IMR-90 (cell line): ENCODE data around the gene WWP2. TPM values are rescaled to one million over a fixed set of nuclear protein-coding genes. Genes with fewer than 3 reads are reported as not detected.
A peak's percentile ranks its signal among the peaks of the same experiment; 100 is the strongest.

Source experiments
- ATAC-seq: fragments of 200-7000 bp; cut with Tn5 transposase; 2 replicates; pipeline ENCODE4 v1.9.1; 2020; ENCODE audit warnings: low read depth, mild to moderate bottlenecking, moderate library complexity
- BruUV-seq: library from RNA; stranded (reverse); fragments of 400-500 nt; replicated peaks from 2 replicates; lab custom pipeline; 2021; lab: Mats Ljungman, UMichigan
- CTCF ChIA-PET: fragments of 300-600 bp; formaldehyde crosslinking; extraction: SDS; loops from one replicate; lab custom pipeline; 2021; ENCODE audit warnings: antibody characterized with exemption; lab: Yijun Ruan, JAX
- POLR2A ChIA-PET: fragments of 300-600 bp; sonication (Branson Sonifier 250); formaldehyde crosslinking; loops from one replicate; lab custom pipeline; 2022; ENCODE audit warnings: antibody characterized with exemption; ENCODE audit not compliant: unreplicated experiment; lab: Charles Lee
- DNase-seq: peaks from one replicate; pipeline ENCODE4 v3.0.0; 2013
- H2AFZ ChIP-seq: replicated peaks from 2 replicates; pipeline ENCODE3; 2013; ENCODE audit warnings: low read length, mild to moderate bottlenecking; ENCODE audit not compliant: poor library complexity
- H2AK5ac ChIP-seq: 2 replicates; pipeline ENCODE4 v1.6.1; 2013; ENCODE audit warnings: low read depth, low read length, inconsistent platforms
- H2AK9ac ChIP-seq: replicated peaks from 2 replicates; pipeline ENCODE3; 2013; ENCODE audit warnings: mild to moderate bottlenecking, low read depth, low read length, moderate library complexity; ENCODE audit not compliant: poor library complexity
- H2BK120ac ChIP-seq: 2 replicates; pipeline ENCODE4 v1.6.1; 2013; ENCODE audit warnings: low read depth, low read length, inconsistent platforms
- H2BK15ac ChIP-seq: 3 replicates; pipeline ENCODE4 v1.6.1; 2013; ENCODE audit warnings: low read depth, low read length, inconsistent platforms
- H2BK20ac ChIP-seq: 2 replicates; pipeline ENCODE4 v1.6.1; 2013; ENCODE audit warnings: low read depth, mild to moderate bottlenecking, inconsistent platforms, low read length, moderate library complexity
- H2BK5ac ChIP-seq: 2 replicates; pipeline ENCODE4 v1.6.1; 2013; ENCODE audit warnings: mild to moderate bottlenecking, low read depth, low read length, inconsistent platforms; ENCODE audit not compliant: poor library complexity, severe bottlenecking
- H3K14ac ChIP-seq: replicated peaks from 2 replicates; pipeline ENCODE4 v1.6.1; 2013; ENCODE audit warnings: low read depth, low read length, inconsistent platforms
- H3K18ac ChIP-seq: 2 replicates; pipeline ENCODE4 v1.6.1; 2013; ENCODE audit warnings: low read depth, low read length, control low read depth
- H3K23ac ChIP-seq: 2 replicates; pipeline ENCODE4 v1.6.1; 2013; ENCODE audit warnings: low read depth, low read length, inconsistent platforms
- H3K27ac ChIP-seq: 2 replicates; pipeline ENCODE4 v1.5.1; 2013; ENCODE audit warnings: mild to moderate bottlenecking, control low read depth, low read length; ENCODE audit not compliant: insufficient read depth
- H3K27me3 ChIP-seq: 2 replicates; pipeline ENCODE4 v1.6.1; 2013; ENCODE audit warnings: low read length; ENCODE audit not compliant: control insufficient read depth, insufficient read depth
- H3K36me3 ChIP-seq: 2 replicates; pipeline ENCODE4 v1.6.1; 2013; ENCODE audit warnings: low read length, mixed read lengths; ENCODE audit not compliant: control insufficient read depth, insufficient read depth
- H3K4ac ChIP-seq: 2 replicates; pipeline ENCODE4 v1.6.1; 2013; ENCODE audit warnings: low read depth, low read length, inconsistent platforms
- H3K4me1 ChIP-seq: 2 replicates; pipeline ENCODE4 v1.6.1; 2013; ENCODE audit warnings: low read length, mixed read lengths; ENCODE audit not compliant: control insufficient read depth, insufficient read depth
- H3K4me2 ChIP-seq: 2 replicates; pipeline ENCODE4 v1.6.1; 2013; ENCODE audit warnings: low read depth, mild to moderate bottlenecking, control low read depth, low read length, moderate library complexity
- H3K4me3 ChIP-seq: 2 replicates; pipeline ENCODE4 v1.5.1; 2013; ENCODE audit warnings: low read depth, mild to moderate bottlenecking, control low read depth, low read length, moderate library complexity; ENCODE audit not compliant: insufficient read depth
- H3K56ac ChIP-seq: 2 replicates; pipeline ENCODE4 v1.6.1; 2013; ENCODE audit warnings: low read length, inconsistent platforms; ENCODE audit not compliant: insufficient read depth; ENCODE audit errors: extremely low read depth
- H3K79me1 ChIP-seq, 2 experiments: 2 replicates each; pipeline ENCODE4 v1.6.1; 2013; ENCODE audit warnings: low read length in 2 of 2, inconsistent platforms in 1 of 2, low read depth in 1 of 2
- H3K9ac ChIP-seq: 2 replicates; pipeline ENCODE4 v1.6.1; 2013; ENCODE audit warnings: low read depth, low read length, control low read depth
- H3K9me1 ChIP-seq: 2 replicates; pipeline ENCODE4 v1.6.1; 2013; ENCODE audit warnings: low read length, inconsistent platforms; ENCODE audit not compliant: insufficient read depth
- H3K9me3 ChIP-seq: 2 replicates; pipeline ENCODE4 v1.6.1; 2013; ENCODE audit warnings: low read length; ENCODE audit not compliant: control insufficient read depth, insufficient read depth
- H4K20me1 ChIP-seq: 2 replicates; pipeline ENCODE4 v1.6.1; 2013; ENCODE audit warnings: low read length, inconsistent platforms; ENCODE audit not compliant: insufficient read depth
- H4K5ac ChIP-seq: 2 replicates; pipeline ENCODE4 v1.6.1; 2013; ENCODE audit warnings: mild to moderate bottlenecking, low read depth, low read length, control low read depth
- H4K8ac ChIP-seq, 2 experiments: 2 replicates each; pipeline ENCODE4 v1.6.1; 2013; ENCODE audit warnings: low read depth in 2 of 2, low read length in 2 of 2, control low read depth in 1 of 2, inconsistent platforms in 1 of 2
- H4K91ac ChIP-seq: 2 replicates; pipeline ENCODE4 v1.6.1; 2013; ENCODE audit warnings: low read depth, low read length, inconsistent platforms; ENCODE audit not compliant: insufficient read depth
- BHLHE40 ChIP-seq: fragments of 150-350 bp; IDR thresholded peaks from 2 replicates; pipeline ENCODE4 v1.6.1; 2016; ENCODE audit warnings: mild to moderate bottlenecking, low read depth, low read length
- WGBS, 2 experiments: methylation state at CpG; one replicate each; pipeline versions ENCODE4 v1.1.5 to v1.1.7; 2013; ENCODE audit warnings: missing lambda C conversion rate in 2 of 2; ENCODE audit not compliant: insufficient read length in 1 of 2; ENCODE audit errors: extremely low coverage in 2 of 2; 5-methylcytosine and 5-hydroxymethylcytosine counted together
- dilution Hi-C: fragments of 300-500 bp; cut with HindIII; formaldehyde crosslinking; loops from one replicate; pipeline ENCODE4 v1.14.3; 2018; ENCODE audit warnings: low sequenced_read_pairs; ENCODE audit not compliant: unreplicated experiment
- in situ Hi-C: fragments of 300-500 bp; cut with MboI; formaldehyde crosslinking; loops from 3 replicates; pipeline ENCODE4 v1.14.3; 2019; ENCODE audit warnings: low sequenced_read_pairs, inconsistent platforms, mixed read lengths
- intact Hi-C: fragments of 100-400 bp; cut with micrococcal nuclease; formaldehyde crosslinking; loops from 2 replicates; pipeline ENCODE4 v1.10.0; 2022
- polyA plus RNA-seq, 3 experiments: library from polyadenylated mRNA; depleted of rRNA; stranded (reverse); fragments of >200 nt; gene quantifications; 2 replicates each; pipeline ENCODE4 v1.2.3, GENCODE V29; 2012; ENCODE audit warnings: low replicate concordance in 1 of 3
- total RNA-seq: library from RNA; depleted of rRNA; stranded (reverse); fragments of >200 nt; gene quantifications from 2 replicates; pipeline ENCODE4 v1.2.3, GENCODE V29; 2012

The WWP2 gene
- total and polyA plus RNA-seq, 2 of the 4 experiments (the other 2 are of a cell fraction) = 12.7 to 13.7 TPM

- no peak overlapping the region for H2BK15ac ChIP-seq
- peak overlapping the region; percentile 24; the same call in 1 of the 2 replicates for H3K23ac ChIP-seq
- dilution Hi-C loops (no loop called here), in situ Hi-C loops (loop anchor here (10.0 kb wide), 1 partner anchor 56 kb away; no protein-coding TSS in a partner anchor), intact Hi-C loops (loop anchor here (5.0 kb wide), 1 partner anchor 36 kb away; no protein-coding TSS in a partner anchor)
- ChIA-PET POLR2A (interaction anchor here (0.5 kb wide), 1 partner anchor 42 kb away, joined by 3 read pairs; no protein-coding TSS in a partner anchor), CTCF (no interaction called here)
- peaks cover 10% of the 10 kb centered on the region for H3K9me3 ChIP-seq
- peaks cover 9% of the 10 kb centered on the region for H3K9me1 ChIP-seq
- H3K4me3 ChIP-seq = no peak overlapping the region
- H2AK9ac ChIP-seq = no peak overlapping the region
- 0 out of 2 replicates have a peak overlapping the region, but pooled peaks have one; percentile 48 for H3K4ac ChIP-seq
- no peak overlapping the region for H2BK20ac ChIP-seq
- H3K56ac ChIP-seq = no peak overlapping the region
- H2BK120ac ChIP-seq = no peak overlapping the region
- no peaks in the 10 kb centered on the region for H3K36me3 ChIP-seq
- DNase-seq = no peak
- peak overlapping the region; percentile 7; the same call in 1 of the 2 replicates for H2AK5ac ChIP-seq
- peak overlapping the region; percentile 5; the same call in 1 of the 2 replicates for H3K18ac ChIP-seq
- no peaks in the 10 kb centered on the region for H3K27me3 ChIP-seq
- H3K79me1 ChIP-seq = peaks cover 0 to 8% of the 10 kb centered on the region in 2 experiments; a peak in 2 of 4 replicates
- no peaks in the 10 kb centered on the region for H4K20me1 ChIP-seq
- WGBS, 2 experiments = 60% methylated on average over 1 of the region's 4 CpGs; no CpG with 5 or more reads in 1 of the 2 experiments
- no peak overlapping the region; a peak in 1 of 4 replicates for H4K8ac ChIP-seq
- H3K14ac ChIP-seq = no peak overlapping the region
- no peak for ATAC-seq
- no peak overlapping the region for H4K5ac ChIP-seq
- no TSS peak for BruUV-seq
- TF ChIP-seq BHLHE40 = no peak
- no peak overlapping the region for H3K27ac ChIP-seq
- H4K91ac ChIP-seq = no peak overlapping the region
- no peak overlapping the region for H2AFZ ChIP-seq
- peaks cover 5% of the 10 kb centered on the region for H3K4me1 ChIP-seq
- peak overlapping the region; percentile 54 for H2BK5ac ChIP-seq
- no peak overlapping the region for H3K9ac ChIP-seq
- H3K4me2 ChIP-seq = no peak overlapping the region
These were observed 119.0 kb downstream of the WWP2 start for GRCh38 chr16:69881141-69881540.
